ENCODE measurements around the gene SUPT6H.

The SUPT6H gene

DNA sequence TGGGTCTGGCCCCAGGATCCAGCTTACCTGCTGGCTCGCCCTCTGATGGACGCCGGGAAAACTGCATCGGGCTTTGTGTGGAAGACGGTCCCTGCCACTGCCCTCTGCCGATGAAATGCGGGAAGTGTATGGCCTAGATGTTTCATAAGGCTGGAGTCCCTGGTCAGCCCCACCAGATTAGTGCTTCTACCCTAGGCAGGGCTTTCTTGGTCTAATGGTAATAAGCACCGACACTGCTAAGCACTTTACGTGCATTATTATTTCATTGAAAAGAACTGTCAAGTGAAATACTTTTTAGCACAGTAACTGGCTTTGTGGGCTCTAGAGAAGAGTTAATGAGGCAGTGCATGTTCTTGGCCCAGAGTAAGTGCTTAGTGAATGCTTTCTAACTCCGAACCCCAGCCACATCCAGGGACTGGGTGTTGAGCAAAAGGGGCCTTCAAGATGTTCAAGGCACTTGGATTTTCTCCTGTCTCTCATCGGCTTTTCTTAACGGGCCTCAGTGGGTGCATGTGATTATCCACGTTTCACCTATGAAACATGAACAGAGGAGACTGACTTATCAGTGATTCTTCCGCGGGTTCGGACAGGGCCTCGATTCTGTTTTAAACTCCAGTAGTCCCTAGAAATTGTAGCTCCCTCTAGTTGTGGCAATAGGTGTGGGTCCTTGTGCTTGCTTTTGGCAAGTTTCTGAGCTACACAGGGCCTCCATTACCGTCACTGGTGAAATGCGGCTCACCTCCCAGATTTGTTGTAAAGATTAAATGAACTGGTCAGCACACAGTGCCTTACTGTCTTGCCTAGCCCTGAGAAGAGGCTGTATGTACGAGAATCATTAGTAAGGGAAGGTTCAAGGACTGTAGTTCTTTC lies 88.4 kb downstream of the SUPT6H start:
- Histone ChIP-seq H3K36me3 (ENCODE audit: control insufficient read depth in 1 of 2, insufficient read depth in 2 of 2, low read length in 2 of 2) (peaks cover 20 to 38% of the 10 kb centered on the region in 2 donors), H3K27ac (ENCODE audit: low read depth, low read length) (no peak overlapping the region), H3K9me3 (ENCODE audit: control insufficient read depth in 1 of 2, low read length in 2 of 2) (no peaks in the 10 kb centered on the region), H3K4me3 (ENCODE audit: low read depth in 1 of 2, low read length in 2 of 2) (no peak overlapping the region), H3K4me1 (ENCODE audit: control insufficient read depth in 1 of 2, insufficient read depth in 2 of 2, low read length in 2 of 2) (peaks cover 40 to 49% of the 10 kb centered on the region in 2 donors), H3K9ac (ENCODE audit: low read depth in 1 of 2, low read length in 2 of 2) (no peak overlapping the region), H3K27me3 (ENCODE audit: control insufficient read depth in 1 of 2, insufficient read depth in 2 of 2, low read length in 2 of 2) (no peaks in the 10 kb centered on the region)

DNA sequence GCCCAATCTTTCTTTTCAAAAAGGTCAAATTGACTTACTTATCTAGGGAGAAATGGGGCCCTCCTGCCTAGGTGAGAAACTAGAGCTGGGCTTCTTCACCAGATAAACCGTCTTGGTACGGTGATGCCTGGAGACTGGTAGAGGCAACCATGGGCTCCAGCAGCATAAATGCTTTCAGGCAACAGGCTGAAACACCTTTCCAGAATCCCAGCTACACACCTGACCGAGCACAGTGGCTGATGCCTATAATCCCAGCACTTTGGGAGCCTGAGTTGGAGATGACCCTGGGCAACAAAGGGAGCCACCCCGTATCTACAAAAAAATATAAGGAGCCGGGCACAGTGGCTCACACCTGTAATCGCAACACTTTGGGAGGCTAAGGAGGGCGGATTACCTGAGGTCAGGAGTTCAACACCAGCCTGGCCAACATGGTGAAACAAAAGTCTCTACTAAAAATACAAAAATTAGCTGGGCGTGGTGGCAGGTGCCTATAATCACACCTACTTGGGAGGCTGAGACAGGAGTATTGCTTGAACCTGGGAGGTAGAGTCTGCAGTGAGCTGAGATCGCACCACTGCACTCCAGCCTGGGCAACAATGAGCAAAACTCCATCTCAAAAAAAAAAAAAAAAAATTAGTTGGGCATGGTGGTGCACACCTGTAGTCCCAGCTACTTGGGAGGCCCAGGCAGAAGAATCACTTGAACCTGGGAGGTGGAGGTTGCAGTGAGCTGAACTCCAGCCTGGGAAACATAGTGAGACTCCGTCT lies 89.8 kb downstream of the SUPT6H start:
- peaks cover 26 to 37% of the 10 kb centered on the region in 2 donors for H3K4me1 ChIP-seq (ENCODE audit: control insufficient read depth in 1 of 2, insufficient read depth in 2 of 2, low read length in 2 of 2)
- no peaks in the 10 kb centered on the region for H3K9me3 ChIP-seq (ENCODE audit: control insufficient read depth in 1 of 2, low read length in 2 of 2)
- peaks cover 20 to 45% of the 10 kb centered on the region in 2 donors for H3K36me3 ChIP-seq (ENCODE audit: control insufficient read depth in 1 of 2, insufficient read depth in 2 of 2, low read length in 2 of 2)
- no peak overlapping the region for H3K4me3 ChIP-seq (ENCODE audit: low read depth in 1 of 2, low read length in 2 of 2)
- H3K27ac ChIP-seq (ENCODE audit: low read depth, low read length), result no peak overlapping the region
- H3K9ac ChIP-seq (ENCODE audit: low read depth in 1 of 2, low read length in 2 of 2), result no peak overlapping the region
- H3K27me3 ChIP-seq (ENCODE audit: control insufficient read depth in 1 of 2, insufficient read depth in 2 of 2, low read length in 2 of 2), result no peaks in the 10 kb centered on the region
